HG03469 (cell line): ENCODE data around the gene PAQR5.
"Not testable (repeated sequence)": the region's sequence is repeated elsewhere in the genome, so short reads cannot be mapped to it uniquely, and the experiment has no call there.

Experiments
- ATAC-seq: cut with Tn5 transposase; IDR thresholded peaks from one replicate; pipeline ENCODE4 v1.9.1; 2021; ENCODE audit warnings: mild to moderate bottlenecking, moderate library complexity, moderate number of reproducible peaks; ENCODE audit not compliant: unreplicated experiment

Gene PAQR5

DNA sequence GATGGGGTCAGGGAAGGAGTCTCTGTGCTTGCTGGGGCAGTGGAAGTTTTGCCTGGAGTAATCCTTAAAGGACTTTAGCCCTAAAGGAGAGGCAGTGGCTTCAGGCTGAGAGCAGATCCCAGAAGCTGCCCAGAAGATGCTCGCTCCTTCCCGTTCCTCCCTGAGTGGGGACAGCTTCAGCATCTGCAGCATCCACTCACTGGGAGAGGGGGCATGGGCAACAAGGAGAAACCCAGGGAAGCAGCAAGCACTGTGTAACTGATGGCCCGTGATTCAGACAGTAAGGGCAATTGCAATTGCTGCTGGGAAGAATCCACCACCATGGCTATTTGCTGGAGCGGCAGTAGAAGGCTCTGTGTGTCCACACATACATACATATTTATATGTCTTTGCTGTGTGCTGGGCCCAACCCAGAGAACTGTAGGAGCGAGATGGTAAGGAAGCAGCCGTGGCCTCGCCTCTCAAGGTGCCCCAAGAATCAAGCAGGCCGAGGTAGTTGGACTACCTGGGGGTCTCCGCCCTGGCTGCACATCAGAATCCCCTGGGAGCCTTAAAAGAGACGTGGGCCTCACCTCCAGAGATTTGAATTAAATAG lies 5.8 kb upstream of the PAQR5 start:
- ATAC-seq = no peak

DNA sequence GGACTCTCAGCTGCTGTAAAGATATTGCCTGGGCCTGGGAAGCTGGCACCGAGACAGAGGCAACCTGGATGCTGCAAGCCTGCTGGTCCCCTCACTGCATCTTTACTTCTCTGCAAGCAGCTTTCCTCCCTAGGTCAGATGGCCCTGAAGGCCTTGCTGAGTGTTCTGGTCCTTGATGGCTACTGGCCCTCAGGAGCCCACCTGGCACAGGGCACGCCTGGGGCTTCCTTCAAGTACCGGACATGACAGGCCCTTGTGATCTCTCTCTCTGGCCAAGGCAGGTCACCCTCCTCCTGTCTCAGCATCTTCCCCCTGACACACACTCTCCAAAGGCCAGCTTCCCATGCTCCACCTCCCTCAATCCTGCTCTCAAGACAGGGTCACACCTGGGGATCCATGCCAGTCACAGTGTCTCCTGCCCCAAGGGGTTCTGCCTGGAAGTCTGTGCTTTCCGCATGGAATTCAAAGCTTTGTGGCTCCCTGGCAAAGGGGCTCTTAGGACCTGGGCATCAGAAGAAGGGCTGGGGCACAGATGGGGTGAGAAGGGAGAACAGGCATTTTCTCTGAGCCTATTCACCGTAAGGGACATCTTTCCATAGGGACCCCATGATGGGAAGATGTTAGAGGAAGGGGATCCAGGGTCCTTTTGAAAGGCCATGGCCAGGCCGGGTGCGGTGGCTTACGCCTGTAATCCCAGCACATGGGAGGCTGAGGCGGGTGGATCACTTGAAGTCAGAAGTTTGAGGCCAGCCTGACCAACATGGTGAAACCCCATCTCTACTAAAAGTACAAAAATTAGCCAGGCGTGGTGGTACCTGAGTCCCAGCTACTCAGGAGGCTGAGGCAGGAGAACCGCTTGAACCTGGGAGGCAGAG lies 4.7 kb upstream of the PAQR5 start:
- no peak for ATAC-seq

DNA sequence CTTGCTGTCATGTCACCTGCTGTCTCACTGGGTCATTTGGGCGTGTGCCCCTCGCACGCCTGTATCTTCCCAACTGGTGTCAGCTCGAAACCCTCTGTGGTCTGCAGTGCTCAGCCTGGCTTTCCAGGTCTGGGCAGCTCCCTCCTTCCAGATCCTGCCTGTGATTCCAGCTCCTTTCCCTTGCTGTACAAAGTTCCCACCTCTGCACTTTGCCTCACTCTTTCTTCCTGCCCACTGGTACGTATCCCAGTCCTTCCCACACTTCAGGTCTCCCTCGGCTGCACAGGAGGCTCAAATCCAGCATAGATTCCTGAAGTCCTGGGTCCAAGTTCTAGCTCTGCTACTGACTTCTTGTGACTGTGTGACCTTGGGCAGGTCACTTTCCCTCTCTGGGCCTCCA lies 2.1 kb upstream of the PAQR5 start:
- no peak for ATAC-seq

DNA sequence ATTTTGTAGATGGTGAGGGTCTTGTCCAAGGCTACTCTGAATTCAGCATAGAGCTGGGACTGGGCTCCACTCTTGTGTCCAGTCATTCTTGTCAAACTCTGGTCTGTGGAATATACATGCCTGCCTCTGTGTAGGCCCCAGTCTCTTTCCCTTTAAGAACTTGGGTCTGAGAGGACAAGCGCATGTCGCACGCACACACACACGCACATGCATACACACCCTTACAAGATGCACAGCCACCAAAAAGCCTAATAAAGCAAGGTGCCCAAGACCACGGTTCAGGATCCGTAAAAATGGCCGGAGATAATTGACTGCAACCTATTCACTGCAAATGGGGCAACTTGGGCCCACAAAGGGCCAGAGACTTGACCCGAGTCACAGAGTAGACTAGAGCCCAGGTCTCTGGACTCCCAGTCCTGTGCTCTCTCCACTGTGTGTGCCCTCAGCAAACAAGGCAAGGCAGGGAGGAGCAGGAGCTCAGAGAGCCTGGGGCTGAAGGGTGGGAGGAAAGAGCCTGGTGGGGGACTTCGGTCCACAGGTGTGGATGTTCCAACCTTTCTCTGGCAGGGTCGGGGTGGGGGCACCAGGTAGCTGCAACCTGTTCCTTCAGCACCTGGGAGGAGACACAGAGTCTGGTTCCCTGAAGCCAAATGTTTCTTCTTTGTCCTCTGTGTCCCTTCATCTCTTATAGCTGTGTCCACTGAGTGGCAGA lies 914 bp upstream of the PAQR5 start:
- no peak for ATAC-seq

DNA sequence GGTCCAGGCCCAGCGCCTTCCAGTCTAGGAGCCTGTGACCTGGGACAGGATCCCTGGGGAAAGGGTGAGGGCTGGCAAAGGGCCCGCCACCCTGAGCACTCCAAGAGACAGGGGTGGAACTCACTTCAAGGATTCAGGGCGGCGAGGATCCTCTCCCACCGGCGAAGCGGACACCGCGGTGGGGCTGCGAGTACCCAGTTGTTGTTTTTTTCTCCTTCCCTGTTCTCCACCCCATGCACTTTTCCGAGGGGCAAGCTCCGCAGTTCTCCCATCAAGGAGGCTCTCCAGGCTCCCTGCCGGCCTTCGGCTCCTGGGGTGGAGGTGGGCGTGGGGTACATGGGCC lies 387 bp upstream of the PAQR5 start:
- ATAC-seq = no peak

DNA sequence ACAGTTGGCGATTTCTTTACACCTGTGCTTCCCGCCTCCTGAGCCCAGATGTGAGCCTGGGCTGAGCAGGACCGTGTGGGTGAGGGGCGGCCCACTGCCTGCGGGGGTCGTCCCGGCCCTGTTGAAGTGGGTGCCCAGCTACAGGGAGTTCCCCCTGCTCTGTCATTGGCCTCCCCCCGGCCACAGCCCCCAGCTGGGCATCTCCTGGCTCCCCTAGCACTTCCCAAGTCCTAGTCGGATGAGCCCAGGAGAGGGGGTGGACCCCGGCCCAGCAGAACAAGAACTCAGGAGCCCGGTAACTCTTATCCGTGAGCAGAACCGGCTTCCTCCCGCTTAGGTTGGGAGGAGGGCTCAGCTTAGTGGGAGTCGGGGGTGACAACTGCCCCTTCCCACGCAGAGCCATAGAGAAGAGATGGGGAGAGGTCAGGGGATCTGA lies 757 bp downstream of the PAQR5 start:
- no peak for ATAC-seq

DNA sequence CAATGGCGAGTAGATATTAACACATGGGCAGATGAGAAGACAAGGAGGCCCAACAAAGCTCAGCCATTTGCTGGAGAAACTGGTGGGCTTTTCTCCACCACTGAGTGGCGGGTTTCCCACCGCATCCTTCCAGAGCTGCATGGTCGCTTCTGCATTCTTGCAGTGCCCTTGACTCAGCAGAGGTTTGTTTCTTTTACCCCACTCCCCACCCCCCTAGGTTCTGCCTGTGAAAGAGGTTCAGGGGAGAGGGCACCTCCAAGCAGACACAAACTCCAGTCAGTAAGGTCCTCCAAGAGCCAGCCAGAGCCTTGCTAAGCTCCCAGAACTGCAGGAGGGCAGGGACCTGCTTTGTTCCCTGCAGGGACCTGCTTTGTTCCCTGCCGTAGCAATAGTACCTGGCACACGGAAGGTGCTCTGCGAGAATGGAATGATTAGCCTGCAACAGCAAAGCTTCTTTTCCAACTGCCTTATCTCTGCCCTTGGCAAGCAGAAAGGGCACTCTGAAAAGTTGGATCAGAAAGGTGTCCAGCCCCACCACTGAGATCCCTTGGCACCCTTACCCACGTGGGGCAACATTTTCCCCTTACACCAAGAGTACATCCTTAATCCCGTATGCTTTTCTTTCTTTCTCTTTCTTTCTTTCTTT lies 1.4 kb downstream of the PAQR5 start:
- no peak for ATAC-seq

DNA sequence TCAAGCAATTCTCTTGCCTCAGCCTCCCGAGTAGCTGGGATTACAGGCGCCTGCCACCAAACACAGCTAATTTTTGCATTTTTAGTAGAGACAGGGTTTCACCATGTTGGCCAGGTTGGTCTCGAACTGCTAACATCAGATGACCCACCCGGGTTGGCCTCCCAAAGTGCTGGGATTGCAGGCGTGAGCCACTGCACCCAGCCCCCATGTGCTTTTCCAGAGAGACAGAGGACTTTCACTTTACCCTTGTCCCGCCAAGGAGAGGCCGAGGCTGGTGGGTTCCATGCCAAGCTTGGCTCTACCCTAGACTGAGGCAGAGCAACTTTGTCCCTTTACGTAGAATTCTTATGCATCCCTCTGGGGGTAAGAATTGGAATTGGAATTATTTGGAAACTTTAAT lies 2.4 kb downstream of the PAQR5 start:
- ATAC-seq = not testable (repeated sequence)

DNA sequence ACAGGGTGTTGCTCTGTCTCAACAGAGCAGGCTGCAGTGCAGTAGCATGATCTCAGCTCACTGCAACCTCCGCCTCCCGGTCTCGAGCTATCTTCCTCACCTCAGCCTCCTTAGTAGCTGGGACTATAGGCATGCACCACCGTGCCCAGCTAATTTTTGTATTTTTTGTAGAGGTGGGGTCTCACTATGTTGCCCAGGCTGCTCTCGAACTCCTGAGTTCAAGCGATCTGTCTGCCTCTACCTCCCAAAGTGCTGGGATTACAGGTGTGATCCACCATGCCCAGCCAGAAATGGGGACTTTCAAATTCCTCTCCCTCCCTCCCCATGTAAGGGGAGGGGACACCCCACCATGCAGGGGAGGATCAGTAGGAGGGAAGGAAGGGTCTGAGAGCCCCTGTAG lies 3.4 kb downstream of the PAQR5 start:
- not testable (repeated sequence) for ATAC-seq

DNA sequence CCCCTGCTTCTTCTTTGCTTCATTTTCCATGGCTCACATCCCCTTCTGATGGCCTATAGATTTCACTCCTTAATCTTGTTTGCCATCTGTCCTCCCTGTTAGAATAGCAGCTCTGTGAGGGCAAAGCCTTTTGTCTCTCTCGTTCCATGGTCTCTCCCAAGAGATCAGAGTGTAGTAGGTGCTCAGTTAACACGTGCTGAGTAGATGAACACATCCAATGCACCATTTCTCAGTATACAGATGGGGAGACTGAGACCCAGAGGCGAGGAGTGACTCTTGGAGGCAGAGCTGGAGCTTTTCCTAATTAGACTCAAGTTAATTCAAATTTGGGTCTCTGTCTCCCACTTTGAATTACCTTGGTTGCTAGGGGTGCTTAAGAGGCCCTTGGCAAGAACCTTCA lies 4.2 kb downstream of the PAQR5 start:
- ATAC-seq = no peak

DNA sequence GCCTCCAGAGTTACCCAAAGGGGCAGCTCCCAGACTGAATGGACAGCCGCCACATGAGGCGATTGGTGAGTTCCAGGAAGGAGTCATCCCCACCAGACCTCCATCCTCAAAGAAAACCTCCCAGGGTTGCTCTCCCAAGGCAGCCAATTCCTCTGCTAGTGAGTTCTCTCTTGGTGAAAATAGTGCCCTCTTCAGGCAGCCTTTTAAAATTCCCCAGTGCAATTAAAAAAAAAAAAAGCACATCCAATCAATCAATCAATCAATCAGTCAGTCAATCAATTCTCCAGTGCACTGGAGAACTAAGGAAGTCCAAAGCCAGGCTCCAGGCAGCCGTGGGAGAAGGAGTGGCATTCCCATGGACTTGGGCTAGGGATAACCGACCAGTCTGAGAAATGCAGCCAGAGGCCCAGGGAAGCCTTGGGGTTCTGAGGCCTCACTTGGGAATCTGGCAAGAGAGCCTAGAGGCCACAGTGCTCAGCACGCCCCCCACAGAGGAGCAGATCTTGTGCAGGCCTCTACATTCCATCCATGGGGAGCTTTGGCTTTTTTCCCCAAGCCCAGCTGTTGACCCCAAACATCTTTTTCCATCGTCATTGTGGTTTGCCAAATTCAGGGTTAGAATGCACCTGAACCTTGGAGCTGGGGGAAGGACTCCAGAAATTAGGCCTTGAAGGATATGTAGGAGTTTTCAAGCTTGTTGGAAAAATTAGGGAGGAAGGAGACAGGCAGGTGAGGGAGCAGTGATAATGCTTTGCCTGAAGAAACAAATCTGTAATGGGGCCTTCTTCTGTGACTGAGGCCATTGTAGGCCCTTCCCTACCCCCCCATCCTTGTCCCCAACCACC lies 4.8 kb downstream of the PAQR5 start:
- no peak for ATAC-seq

DNA sequence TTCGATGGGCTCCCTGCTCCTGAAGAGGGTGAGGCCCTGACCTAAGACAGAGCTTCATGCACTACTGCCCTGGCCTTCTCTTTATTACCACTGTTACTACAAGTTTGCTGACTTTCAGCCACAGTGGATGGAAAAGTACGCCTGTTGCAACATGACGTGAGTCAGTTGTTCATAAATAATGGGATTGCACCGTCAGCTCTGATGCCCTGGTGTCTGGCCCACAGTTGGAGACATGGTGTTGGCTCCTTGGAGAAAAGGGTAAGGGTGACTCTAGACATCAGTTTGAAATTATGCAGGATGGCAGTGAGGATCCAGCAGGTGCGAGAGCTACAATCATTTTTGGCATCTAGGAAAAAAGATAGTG lies 5.5 kb downstream of the PAQR5 start:
- ATAC-seq = no peak

DNA sequence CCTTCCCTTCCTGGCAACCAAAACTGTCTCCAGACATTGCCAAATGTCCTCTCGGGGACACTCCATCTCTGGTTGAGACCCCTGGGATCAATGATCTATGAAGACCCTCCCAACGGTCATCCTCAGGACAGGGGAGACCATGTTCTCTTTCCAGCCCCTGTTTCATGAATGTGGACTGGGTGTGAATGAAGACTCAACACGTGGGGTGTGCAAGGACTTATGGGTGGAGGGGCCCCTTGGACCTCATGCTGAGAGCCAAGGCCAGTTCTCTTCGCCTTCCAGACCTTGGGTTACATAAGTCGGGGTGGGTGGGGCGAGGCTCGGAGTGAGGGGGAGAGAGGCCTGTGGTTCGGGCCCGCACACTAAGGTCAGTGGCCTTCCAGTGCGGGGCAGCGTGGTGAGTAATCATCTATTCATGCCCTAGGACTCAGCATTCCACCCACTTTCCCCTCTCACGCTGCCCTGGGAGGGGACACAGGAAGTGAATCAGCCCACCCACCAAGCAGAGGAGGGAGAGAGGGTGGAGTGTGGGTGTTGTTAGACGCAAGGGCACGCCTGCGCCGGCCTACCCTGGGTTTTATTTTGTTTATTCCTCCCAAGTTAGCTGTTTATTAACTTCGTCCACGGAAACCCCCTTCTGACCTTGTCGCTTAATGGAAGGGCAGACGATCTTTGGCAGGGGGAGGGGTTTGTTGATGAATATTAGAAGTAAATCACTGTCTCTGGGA lies 6.7 kb downstream of the PAQR5 start:
- ATAC-seq = no peak

DNA sequence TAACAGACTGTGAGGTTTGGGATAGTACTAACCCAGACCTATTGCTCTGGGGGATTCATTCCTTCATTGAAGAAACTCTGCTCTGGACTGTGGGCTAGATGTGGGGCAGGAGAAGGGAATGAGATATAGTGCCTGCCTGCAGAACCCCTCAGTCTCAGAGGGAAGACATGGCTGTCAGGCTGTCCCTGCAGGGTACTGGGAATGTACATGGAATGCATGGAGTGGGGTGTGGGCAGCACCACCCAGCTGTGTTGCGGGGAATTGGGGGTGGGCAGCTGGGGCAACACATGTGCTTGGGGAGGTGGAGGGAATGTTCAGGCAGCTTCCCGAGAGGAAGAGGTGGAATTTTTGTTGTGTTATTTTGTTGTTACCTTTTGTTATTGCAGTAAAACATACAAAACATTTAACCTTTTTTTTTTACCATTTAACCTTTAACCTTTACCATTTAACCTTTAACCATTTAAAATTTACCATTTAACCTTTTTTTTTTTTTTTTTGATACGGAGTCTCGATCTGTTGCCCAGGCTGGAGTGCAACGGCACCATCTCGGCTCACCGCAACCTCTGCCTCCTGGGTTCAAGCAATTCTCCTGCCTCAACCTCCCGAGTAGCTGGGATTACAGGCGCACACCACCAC lies 7.3 kb downstream of the PAQR5 start:
- ATAC-seq = no peak

DNA sequence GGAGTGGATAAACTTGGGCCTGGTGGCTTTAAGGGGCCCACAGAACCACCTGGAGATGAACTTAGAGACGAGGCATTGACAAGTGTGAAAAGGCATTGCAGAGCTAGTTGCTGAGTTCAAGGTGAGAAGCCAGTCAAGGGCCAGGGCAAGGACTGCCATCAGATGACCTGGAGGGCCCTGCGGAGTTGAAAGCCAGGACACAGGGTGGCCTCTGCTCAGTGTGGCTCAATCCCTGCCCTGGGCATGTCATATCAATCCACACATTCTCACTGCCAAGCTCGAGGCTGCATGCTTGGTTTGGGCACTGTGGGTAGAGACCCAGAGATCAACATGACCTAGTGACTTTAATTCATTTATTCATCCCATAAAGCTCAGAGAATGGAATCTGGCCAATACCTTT lies 9.2 kb downstream of the PAQR5 start:
- ATAC-seq = no peak

DNA sequence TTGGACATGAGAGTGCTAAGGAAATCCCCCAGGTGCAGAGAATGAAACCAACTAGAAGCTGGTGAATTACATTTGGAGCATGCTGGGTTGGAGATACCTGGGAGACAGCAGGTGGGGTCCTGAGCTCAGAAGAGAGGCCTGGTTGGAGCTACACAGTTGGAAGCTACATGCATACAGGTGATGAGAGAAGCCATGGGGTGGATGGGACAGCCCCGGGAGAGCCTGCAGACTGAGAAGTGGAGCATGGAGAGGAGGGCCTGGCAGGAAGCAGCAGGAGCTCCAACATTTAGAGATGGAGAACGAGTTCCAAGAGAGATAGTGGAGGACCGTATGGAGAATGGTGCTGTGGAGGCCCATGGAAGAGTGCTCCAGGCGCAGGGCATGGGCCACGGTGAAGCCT lies 10.2 kb downstream of the PAQR5 start:
- ATAC-seq = no peak

DNA sequence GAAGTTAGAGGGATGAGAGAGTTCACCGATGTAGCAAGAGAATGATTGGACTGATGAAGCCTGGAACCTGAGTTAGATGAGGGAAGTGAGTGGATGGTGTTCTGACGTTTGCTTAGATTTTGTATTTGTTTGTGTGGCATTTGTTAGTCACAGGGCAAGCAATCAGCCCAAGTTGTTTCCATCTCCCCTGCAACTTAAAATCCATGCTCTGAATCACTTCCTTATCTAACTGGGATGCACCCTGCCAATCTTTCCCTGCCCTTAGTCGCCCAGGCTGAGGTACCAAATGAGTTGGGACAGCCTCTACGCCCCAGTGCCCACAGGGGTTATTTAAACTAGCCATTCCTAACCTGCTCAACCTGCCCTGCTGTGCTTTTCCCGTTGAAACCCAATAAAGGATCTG lies 12.6 kb downstream of the PAQR5 start:
- no peak for ATAC-seq

DNA sequence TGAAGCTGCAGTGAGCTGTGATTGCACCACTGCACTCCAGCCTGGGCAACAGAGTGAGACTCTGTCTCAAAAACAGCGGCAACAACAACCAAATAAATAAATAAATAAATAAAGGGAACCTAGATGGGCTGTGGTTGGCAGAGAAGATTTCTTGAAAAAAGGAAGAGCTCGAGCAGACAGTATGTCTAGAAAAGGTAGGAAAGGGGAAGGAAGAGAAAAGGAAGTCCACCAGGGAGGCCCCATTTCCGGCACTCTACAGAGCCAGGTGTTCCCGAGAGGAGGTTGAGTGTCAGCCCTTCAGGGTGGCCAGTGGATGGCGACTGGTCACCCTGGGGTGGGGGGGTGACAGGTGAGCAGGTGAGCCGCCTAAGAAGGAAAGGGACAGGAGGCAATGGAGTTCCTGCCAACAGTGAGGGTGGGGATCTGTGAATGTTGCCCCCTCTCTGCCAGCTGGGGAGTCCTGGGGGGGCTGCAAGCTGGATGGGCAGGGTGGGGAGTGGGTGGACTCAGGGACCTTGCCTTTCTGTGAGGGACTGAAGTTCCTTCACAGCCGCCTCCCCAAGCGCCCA lies 14.8 kb downstream of the PAQR5 start:
- no peak for ATAC-seq

DNA sequence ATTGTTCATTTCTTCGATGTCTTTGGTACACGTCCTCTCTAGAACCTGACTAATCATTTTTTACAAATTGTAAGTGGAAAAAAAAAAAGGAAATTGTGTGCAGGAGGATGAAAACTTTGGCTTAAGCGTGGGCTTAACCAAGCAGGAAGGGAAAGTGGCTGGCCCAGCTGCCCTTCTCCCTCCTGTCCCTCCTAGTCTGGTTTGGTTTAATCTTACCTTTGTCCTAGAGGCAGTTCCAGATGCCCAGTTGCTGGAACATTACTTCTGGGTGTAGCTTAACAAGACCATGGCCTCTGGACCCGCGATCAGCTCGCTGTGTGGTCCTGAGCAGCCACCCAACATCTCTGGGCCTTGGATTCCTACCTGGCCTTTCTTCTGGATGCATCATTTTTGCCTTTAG lies 15.4 kb downstream of the PAQR5 start:
- no peak for ATAC-seq
